Ramos (cell line): ENCODE results near the gene ATP2B3.

ENCODE experiments used
- in situ Hi-C: fragments of 300-500 bp; cut with MboI; formaldehyde crosslinking; loops from one replicate; pipeline ENCODE4 v1.14.3; 2022; ENCODE audit warnings: low sequenced_read_pairs; ENCODE audit not compliant: unreplicated experiment

ATP2B3 gene

DNA sequence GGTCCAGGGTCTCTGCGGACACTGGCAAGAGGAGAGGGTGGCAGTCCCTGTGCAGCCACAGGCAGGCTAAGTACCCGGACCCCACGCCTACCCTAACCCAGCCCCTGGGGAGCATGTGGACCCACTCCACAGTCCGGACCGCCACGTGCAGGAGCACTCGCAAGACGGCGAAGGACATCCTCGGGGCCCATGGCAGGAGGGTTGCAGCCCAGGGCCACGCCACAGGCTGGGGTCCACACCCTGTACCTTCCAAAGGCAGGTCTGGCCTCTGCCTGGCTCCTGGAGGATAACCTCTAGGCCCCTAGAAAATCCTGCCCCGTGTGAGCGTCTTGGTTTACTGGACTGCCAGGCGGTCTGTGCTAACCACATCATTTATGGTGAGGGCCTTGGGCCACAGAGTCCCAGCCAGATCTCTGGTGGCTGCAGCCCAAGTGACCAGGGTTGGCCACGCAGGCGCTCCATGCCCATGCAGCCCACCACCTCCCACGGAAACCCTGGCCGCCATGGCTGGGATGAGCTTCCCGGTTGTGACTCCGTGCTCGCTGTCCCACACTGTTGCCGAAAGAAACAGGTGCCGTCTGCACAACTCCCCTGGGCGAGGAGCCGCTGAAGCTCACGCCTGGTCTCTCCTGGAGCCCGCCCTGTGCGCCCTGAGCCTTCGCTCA, 71.5 kb downstream of the ATP2B3 start:
- in situ Hi-C loops: no loop called here

DNA sequence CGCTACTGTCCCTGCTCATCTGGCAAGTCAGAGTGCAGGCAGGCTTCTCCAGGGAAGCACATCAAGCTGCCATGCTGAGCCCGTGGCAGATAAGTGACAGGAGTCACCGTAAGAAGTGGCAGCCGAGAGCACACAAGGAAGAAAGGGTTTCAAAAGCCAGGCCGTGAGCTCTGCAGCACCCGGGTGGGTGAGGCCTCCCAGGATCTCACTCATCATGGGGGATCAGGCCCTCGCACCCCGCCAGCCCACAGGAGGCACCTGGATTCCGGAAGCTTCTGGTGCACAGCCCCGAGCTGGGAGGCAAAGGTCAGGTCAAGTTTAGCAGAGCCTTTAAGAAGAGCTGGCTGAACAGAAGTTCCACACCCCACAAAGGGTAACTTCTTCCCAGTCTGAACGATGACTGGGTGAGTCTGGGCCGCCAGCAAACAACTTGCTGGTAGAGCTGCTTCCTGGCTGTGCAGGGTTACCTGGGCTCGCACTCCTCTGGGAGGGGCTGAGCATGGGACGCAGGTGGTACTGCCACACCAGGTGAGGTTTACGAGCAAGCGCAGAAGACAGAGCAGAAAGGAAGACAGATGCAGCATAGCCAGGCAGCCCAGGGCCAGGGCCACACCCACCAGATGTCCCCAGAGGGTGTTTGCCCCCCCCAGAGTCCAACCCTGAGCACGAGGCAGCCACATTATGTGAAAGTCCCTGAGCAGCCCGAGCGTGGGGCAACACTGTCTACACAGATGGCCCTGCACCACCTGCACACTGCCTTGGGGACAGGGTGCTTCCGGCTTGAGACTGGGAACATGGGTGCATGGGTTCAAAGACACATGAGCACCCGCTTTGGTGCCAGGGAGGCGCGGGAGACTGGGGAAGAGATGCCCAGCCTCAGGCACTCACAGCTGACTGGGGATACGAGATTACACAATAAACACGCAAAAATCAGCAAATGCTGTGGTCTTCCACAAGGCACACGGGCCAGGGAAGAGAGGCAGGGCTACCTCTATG, 73.8 kb downstream of the ATP2B3 start:
- in situ Hi-C loops: no loop called here

- in situ Hi-C loops: no loop called here
Measured at GRCh38 chrX:153592091-153592833, 74.8 kb downstream of the ATP2B3 start.

- in situ Hi-C loops: no loop called here
Measured at GRCh38 chrX:153592966-153593688, 75.7 kb downstream of the ATP2B3 start.

DNA sequence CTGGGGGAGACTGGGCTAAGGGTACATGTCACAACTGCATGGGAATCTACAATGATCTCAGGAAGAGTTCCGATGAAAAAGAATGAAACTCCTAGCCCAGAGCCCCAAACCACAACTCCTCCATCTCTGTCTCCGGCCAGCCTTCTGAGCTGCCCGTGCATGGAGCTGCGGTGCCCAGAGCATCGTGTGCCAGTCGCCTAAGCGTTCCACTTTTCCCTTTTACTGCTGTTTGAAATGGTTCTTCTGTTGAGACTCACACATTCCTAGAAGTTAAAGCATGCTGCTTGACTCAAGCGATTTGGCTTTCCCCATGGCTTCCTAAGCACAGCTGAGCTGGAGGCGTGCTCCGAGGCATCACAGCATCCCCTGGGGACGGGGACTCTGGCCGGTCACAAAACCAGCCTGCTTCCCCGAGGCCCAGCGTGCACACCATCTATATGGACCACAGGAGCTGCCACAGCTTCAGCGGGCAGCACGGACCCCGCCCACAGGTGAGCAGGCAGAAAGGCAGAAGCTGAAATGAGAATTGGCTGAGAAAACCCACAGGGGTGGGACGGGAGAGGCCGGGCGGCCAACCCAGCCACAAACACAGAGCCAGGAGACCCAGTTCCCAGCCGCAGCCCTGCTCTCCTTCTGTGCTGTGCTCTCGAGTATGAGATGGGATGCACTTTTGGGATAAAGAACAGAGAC, 76.5 kb downstream of the ATP2B3 start:
- in situ Hi-C loops: no loop called here

GRCh38 chrX:153595387-153595786, 77.9 kb downstream of the ATP2B3 start:
- in situ Hi-C loops: no loop called here

GRCh38 chrX:153595859-153596857, 78.7 kb downstream of the ATP2B3 start:
- in situ Hi-C loops: no loop called here

- in situ Hi-C loops: no loop called here
Measured at GRCh38 chrX:153596981-153597750, 79.7 kb downstream of the ATP2B3 start.

DNA sequence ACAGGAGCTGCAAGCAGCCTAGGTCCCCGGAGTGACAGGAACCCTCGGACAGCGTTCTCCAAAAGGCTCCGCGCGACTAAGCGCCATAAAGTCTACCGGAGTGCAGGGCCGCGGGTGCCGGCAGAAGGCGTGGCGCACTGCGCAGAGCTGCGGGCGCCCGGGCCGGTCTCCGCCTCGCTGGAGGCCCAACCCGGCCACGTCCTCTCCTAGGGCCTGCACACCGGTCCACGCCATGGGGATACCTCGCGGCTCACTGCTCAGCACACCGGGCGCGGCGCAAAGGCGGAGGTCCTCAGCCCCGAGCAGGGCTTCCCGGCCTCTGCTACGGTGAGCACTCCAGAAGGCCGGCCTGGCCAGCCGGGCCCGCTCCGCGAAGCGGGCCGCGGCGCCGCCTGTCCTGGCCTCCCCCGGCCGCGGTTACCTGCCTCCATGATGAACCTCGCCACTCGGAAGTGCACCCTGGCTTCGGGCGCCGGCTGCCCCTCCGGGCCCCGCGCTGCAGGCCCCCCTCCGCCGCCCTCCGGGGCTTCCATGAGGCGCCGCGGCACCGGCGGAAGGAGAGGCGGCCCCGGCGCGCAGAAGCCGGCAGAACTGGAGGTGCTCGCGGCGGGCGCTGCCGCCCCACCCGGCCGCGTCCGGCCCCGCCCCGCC, 81.2 kb downstream of the ATP2B3 start, which contains the start of gene CCNQ:
CCNQ (minus strand) TSS at position 599 of the 651 bp plus-strand sequence; CDS start at position 533, 66 bp downstream.
- in situ Hi-C loops: no loop called here

- in situ Hi-C loops: no loop called here
Measured at GRCh38 chrX:153599192-153600031, 82.0 kb downstream of the ATP2B3 start.

DNA sequence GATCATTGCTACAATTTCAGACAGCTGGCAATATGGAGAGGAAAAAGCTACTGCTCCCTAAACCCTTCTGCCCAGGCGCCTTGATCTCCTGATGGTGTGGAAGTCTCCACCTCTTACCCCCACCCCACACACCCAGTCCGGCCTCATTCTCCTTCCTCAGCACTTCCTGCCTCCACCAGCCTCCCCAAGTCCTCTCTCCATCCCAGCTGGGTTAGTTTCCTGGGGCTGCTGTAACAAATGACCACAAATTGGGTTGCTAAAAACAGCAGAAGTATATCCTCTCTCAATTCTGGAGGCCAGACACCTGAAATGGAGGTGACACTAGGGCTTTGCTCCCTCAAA, 82.6 kb downstream of the ATP2B3 start:
- in situ Hi-C loops: no loop called here

GRCh38 chrX:153600921-153601320, 83.5 kb downstream of the ATP2B3 start:
- in situ Hi-C loops: no loop called here

DNA sequence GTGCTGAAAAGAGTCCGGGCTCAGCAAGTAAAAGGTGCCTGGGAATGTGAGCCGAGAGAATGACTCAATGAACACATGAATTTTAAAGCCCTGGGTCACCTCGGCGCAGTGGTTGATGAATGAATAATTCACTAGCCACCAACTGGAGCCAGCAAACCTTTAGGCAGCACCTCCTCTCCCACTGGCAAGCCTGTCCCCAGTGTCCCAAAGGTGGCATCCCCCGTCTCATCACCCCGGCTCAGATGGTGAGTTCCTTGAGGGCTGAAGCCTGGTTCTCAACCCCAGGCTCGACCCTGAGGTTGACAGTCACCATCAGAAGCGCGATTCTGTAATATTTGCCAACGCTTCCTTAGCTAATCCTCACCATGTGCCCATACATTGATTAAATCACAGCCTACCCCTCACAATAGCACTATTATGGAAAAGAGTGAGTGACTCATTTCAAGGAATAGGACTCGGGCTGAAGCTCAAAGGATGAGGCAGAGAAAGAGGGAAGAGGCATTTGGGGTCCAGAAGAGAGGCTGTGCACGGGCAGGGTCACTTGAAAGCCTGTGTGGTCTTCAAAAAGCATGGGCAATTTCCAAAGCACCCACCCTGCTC, 84.2 kb downstream of the ATP2B3 start:
- in situ Hi-C loops: no loop called here

GRCh38 chrX:153602601-153603000, 85.2 kb downstream of the ATP2B3 start:
- in situ Hi-C loops: no loop called here

- in situ Hi-C loops: no loop called here
Measured at GRCh38 chrX:153603131-153603656, 85.8 kb downstream of the ATP2B3 start.
